Stimulated activated naive CD4-positive, alpha-beta T cell treated with Interleukin-2 at 50 U/mL for 16 hours (primary cell): ENCODE measurements around the gene TSSC4.
A peak's percentile ranks its signal among the peaks of the same experiment; 100 is the strongest.

Experiments
- DNase-seq: peaks from one replicate; lab custom pipeline; 2025; lab: John Stamatoyannopoulos, UW

Gene TSSC4

GRCh38 chr11:2369320-2369719 is 31.2 kb upstream of the TSSC4 start:
- no peak for DNase-seq

- DNase-seq: no peak
Measured at GRCh38 chr11:2369896-2370295, 30.7 kb upstream of the TSSC4 start.

- DNase-seq: no peak
Measured at GRCh38 chr11:2374456-2375201, 25.9 kb upstream of the TSSC4 start.

DNA sequence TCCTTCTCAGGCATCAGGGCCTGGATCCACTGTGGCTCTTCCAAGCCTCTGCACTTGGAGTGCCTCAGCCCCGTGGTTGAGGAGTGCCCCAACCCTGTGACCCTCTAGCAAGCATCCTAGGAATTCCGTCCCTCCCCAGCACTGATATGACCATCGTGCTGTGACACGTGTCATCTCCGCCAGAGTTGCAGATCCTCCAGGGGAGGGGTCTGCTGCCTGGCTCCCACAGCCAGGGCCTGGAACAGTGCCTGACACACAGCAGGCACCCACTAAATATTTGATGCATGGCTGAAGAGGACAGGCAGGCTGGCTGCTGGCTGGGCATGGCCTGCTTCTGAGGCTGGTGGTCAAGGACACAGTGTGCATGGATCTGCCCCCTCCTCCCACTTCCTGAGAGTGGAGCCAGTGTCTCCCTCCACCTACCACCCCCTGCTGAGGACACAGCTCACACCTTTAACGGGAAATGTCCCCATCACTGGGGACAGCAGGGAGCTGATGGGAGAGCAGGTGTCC is 25.2 kb upstream of the TSSC4 start:
- DNase-seq: no peak

GRCh38 chr11:2375964-2376551 is 24.5 kb upstream of the TSSC4 start:
- no peak for DNase-seq

DNA sequence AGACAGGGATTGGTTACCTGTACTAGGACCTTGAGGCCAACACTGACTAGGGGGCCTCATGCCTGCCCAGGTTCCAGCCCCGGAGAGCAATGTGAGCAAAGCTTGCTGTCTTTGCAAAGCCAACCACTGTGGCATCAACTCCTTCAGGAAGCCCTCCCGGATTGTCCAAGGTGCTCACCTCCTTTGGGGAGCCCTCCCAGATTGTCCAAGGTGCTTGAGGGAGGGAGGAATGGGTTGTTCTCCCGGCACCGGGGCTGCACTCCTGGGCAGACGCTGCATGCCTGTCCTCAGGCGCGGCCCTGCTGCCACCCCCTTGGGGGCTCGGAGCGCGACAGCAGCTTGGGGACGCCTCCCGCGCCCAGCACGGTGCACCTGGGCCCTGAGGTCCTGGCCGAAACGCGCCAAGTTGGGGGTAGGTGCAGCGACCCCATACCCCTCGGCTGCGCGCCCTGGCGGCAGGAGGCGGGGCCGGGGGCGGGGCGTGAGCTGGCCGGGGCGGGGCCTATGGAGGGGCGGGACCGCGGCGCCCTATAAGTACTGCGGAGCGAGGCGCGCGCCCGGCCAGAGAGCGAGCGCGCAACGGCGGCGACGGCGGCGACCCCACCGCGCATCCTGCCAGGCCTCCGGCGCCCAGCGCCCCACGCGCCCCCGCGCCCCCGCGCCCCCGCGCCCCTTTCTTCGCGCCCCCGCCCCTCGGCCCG is 23.6 kb upstream of the TSSC4 start, which contains the start of gene CD81:
TSS of gene CD81 (plus strand) at position 560 of the 701 bp plus-strand sequence. CDS start 240 bp downstream, outside the sequence.
- peak; percentile 38 for DNase-seq

GRCh38 chr11:2377511-2378443 is 22.8 kb upstream of the TSSC4 start:
- DNase-seq: peak; percentile 58

DNA sequence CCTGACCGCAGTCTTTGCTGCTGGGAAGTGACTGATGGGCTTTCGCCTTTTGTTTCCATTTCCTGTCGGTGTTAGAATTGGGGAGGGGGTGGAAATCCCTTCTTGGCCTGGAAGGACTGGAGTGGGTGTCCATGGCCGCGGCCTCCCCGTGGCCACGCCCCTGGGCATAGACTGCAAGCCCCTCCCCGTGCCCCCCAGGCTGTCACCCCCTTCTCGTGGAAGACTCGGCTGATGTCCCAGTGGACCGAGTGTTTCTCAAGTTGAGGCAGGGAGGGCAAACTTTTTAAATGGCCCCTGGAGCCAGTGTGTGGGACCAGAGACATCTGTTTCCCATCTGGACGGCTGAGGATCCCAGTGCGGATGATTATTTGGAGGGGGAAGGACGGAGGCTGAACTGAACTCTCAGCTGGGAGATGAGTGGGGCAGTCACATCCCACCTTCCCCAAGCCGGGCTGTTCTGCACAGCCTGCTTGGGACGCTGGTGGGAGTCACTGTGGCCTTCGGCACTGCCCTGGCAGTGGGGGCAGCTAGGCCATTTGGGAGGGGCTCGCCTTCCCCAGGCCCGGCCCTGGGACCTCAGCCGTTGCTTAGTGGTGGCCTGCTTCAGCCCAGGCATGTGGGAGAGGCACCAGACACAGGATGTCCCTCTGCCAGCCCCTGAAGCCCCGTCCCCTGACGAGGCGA is 21.9 kb upstream of the TSSC4 start:
- DNase-seq: no peak

DNA sequence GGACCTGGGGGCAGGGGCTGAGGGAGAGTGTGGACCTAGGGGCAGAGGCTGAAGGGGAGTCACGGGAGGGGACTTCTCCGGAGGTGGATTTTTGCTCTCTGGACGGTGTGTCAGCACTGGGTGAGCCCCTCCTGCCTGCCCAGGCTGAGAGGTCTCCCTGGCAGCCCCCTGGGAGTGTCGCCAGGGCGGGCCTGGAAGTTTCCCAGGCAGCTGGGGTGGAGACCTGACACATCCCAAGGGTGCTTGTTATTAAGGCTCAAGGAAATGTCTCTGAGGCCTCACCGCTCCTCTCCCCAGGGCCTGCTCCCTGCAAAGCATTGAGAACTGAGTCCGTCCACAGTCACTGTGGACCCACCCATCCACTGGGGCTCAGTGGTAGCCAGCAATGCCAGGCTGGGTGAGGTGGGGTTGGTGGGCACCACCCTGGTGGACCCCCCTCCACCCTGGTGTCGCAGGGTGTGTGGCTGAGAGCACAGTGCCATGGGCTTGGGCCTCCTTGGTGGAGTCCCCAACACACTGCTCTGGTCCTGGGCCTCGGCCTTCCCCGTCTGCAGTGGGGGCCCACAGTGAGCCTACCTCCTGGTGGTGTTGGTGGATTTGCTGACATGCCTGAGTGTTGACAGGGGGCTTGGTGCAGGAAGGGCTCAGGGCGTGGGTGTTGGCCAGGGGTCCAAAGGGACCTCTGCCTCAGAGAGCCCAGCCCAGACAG is 20.9 kb upstream of the TSSC4 start:
- DNase-seq: no peak

- no peak for DNase-seq
Measured at GRCh38 chr11:2380396-2380795, 20.2 kb upstream of the TSSC4 start.

GRCh38 chr11:2380807-2381350 is 19.7 kb upstream of the TSSC4 start:
- DNase-seq: no peak

GRCh38 chr11:2381494-2382128 is 18.9 kb upstream of the TSSC4 start:
- DNase-seq: no peak

DNA sequence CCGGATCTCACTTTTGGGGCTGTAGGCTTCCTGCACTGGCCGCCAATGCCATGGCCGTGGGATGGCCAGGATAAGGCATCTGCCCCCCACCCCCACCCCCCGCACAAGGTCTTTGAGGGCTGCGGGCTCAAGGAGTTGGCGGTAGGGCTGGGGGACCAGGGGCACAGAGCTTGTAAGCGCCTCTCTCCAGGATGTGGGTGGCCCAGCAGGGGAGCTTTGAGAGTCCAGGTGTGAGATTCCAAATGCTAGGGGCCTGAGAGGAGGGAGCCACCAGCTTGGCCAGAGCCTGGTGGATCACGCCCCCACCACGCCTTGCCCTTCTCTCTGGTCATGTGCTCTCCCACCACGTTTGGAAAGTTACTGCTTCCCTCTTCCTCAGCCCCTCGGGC is 18.4 kb upstream of the TSSC4 start:
- no peak for DNase-seq

DNA sequence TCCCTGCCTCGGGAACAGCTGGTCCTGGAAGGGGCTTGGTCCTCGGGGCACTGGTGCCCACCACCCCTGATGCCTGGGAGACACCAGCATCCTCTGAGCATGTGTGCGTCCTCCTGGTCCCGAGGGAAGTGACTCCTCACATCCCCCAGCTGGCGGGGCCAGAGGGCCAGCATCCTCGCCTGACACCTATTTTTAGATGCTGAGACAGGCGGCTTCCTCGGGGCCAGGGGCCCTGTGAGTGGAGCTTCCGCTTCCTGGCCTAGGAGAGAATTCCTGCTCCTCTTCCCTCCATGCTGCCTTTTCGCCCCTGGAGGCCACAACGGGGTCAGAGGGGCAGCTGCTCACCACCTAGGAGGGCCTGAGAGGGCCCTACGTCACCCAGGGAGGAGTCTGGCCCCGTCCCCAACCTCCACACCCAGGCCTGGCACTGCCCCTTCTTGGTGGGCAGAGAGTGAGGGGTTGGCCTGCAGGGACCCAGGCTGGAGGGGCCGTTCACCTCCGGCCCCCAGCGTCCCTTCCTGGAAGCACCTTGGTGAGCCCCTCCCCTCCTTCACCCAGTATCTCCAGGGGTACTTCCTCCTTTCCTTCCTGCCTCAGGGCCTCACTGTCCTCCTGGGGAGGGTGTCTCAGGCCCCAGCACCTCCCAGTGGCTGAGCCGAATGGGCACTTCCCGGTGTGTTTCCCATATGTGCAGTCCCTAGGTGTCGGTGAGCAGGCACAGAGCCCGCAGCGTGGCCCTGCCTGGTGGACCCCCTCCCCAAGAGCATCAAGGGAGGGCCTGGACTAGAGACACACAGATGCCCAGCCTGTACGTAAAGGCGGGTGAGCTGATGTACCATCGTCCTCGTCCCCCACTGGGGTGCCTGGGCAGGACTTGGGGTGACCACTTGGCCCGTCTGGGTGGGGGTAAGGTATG is 17.4 kb upstream of the TSSC4 start:
- DNase-seq: no peak

DNA sequence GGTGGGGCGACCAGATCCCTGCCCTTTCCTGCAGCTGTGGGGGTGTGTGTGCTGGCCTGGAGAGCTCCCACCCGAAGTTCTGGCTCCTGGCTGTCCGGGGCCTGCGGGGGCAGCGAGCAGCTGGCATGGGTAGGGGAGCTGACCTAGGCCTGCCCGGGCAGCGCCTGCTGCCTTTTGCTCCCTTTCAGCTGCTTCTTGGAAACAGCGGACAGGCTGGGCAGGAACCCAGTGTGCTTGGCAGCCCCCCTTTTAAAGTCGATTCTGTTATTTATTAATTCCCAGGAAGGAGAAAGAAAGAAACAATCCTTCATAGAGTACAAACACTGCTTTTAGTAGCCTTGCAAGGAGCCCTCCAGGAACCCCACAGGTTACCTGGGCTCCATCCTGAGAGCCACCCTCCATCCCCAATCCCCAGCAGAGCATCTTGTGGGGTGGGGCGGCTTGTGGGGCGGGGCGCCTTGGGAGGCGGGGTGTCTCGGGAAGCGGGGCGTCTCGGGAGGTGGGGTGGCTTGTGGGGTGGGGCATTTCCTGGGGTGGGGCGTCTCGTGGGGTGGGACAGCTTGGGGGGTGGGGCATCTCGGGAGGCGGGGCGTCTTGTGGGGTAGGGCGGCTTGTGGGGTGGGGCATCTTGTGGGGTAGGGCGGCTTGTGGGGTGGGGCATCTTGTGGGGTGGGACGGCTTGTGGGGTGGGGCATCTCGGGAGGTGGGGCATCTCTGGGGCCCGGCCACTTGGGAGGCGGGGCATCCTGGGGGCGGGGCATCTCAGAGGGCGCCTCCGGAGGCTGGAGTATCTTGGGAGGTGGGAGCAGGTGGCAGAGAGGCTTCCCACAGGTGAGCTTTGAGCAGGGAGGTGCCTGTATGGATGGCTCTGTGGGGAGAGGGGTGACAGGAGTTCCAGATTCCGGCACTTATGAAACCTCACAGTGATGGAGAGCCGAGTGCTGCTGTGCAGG is 16.4 kb upstream of the TSSC4 start:
- peak; percentile 15 for DNase-seq

DNA sequence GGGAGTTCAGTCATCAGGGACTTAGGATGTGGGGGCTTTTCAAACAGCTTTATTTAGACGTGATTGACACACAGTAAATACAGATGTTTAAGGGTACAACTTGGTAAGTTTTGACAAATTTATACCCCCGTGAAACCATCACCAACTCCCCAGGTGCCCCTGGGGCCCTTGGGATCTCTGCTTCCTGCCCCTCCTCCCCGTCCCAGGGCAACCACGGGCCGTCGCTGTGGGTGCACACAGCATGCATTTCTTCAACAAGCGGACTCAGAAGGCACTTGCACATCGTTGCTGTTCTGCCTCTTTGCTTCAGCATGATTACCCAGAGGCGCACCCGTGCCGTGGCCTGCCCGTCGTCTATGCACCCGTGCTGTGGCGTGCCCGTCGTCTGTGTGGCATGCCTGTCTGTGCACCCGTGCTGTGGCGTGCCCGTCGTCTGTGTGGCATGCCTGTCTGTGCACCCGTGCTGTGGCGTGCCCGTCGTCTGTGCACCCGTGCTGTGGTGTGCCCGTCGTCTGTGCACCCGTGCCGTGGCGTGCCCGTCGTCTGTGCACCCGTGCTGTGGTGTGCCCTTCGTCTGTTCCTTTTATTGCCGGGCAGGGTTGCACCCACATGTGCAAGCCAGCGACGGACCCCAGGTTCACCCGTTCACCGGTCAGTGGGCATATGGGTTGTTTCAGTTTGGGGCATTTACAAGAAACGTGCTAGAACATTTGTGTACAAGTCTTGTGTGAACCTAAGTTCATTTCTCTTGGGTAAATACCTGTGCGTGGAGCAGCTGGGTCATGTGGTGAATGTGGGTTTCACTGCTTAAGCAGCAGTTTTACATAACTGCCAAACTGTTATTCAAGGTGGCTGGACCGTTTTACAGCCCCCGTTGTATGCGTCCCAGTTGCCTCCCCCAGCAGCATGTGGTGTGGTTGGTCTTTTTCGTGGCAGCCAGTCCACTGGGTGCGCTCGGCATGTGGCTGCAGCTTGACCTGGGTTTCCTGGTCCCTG is 15.1 kb upstream of the TSSC4 start:
- DNase-seq: no peak
